BLaER1 (cell line): ENCODE measurements around the gene SERINC3.
"Not testable (repeated sequence)": the region's sequence is repeated elsewhere in the genome, so short reads cannot be mapped to it uniquely, and the experiment has no call there.

Source experiments
- H3K27ac ChIP-seq: shearing (Covaris generic); formaldehyde crosslinking; 2 replicates; pipeline ENCODE4 v1.8.1; 2022
- H3K27me3 ChIP-seq: shearing (Covaris generic); formaldehyde crosslinking; 2 replicates; pipeline ENCODE4 v1.8.1; 2022
- H3K36me3 ChIP-seq: shearing (Covaris generic); formaldehyde crosslinking; 2 replicates; pipeline ENCODE4 v1.8.1; 2022
- H3K4me1 ChIP-seq: shearing (Covaris generic); formaldehyde crosslinking; 2 replicates; pipeline ENCODE4 v1.8.1; 2022
- H3K4me2 ChIP-seq: shearing (Covaris generic); formaldehyde crosslinking; 2 replicates; pipeline ENCODE4 v1.8.1; 2022
- H3K4me3 ChIP-seq: shearing (Covaris generic); formaldehyde crosslinking; 2 replicates; pipeline ENCODE4 v1.8.1; 2022
- H3K9ac ChIP-seq: shearing (Covaris generic); formaldehyde crosslinking; 2 replicates; pipeline ENCODE4 v1.8.1; 2022
- H3K9me3 ChIP-seq: shearing (Covaris generic); formaldehyde crosslinking; 2 replicates; pipeline ENCODE4 v1.8.1; 2022
- H4K20me1 ChIP-seq: shearing (Covaris generic); formaldehyde crosslinking; 2 replicates; pipeline ENCODE4 v1.8.1; 2022
- Cebpa-rat ChIP-seq: shearing (Covaris generic); IDR thresholded peaks from 2 replicates; pipeline ENCODE4 v1.8.1; 2022

Gene SERINC3

GRCh38 chr20:44521484-44522481 is at the start of gene SERINC3:
SERINC3 (minus strand) TSS chr20:44522070; CDS start chr20:44521951, 119 bp downstream.
- no peaks in the 10 kb centered on the region for H3K27me3 ChIP-seq
- peaks cover 19% of the 10 kb centered on the region for H3K36me3 ChIP-seq
- H3K9ac ChIP-seq = peak within 1 kb of the TSS; percentile 92
- H3K4me2 ChIP-seq = peak within 1 kb of the TSS; percentile 89
- peak within 1 kb of the TSS; percentile 88 for H3K4me3 ChIP-seq
- TF ChIP-seq Cebpa-rat = no peak
- H4K20me1 ChIP-seq = peaks cover 49% of the 10 kb centered on the region
- no peaks in the 10 kb centered on the region for H3K9me3 ChIP-seq
- peaks cover 32% of the 10 kb centered on the region for H3K4me1 ChIP-seq
- H3K27ac ChIP-seq = peak within 1 kb of the TSS; percentile 95

DNA sequence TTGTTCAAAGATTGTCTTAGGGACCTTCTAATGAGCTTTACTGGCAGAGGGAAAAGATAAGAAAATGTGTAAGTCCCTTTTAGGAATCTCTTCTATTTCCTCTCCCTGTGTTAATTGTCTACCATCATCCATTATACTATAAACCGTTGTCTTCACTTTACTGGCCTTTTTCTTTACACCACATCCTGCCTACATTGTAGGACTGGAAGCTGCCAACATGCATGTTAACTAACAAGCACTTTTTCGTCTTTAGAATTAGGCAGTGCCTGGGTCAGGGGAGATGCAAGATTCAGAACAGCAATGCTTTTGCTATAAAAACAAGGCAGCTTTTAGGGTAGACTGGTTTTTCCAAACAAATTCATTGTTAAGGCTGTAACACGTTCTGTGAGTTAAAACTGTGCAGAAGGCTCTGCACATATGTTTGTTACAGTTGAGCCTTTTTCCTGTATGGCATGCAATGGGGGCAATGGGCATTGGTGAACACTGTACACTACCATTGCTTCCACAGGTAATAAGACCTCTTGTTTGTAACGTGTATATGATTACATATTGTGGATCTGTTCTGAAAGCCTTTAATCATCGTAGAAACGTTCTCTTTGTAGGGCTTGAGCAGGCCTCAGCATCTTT is 49.6 kb upstream of the SERINC3 start:
- no peak overlapping the region; the same call in 1 of the 2 replicates for H3K27ac ChIP-seq
- H3K4me2 ChIP-seq = peak overlapping the region; percentile 69; the same call in 1 of the 2 replicates

DNA sequence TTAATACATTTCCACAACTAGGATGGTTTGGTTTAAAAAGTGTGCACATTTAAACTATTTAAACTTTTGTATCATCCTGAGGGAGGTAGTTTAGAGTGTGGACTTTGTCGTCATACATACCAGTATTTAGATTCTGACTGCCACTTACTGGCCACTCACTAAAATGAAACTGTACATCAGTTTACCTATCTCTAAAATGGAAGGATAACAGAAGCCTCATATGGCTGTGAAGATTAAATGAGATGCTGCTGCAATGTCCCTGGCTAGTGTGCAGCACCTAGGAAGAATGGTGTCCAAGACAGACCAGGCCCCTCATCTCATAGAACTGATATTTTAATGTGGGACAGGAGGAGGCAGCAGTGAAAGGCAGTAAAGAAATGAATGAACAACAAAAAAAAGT is 48.5 kb upstream of the SERINC3 start:
- no peak overlapping the region for H3K9ac ChIP-seq
- no peaks in the 10 kb centered on the region for H3K9me3 ChIP-seq
- peaks cover 38% of the 10 kb centered on the region for H3K4me1 ChIP-seq
- TF ChIP-seq Cebpa-rat = no peak
- H3K4me2 ChIP-seq = no peak overlapping the region
- H4K20me1 ChIP-seq = no peaks in the 10 kb centered on the region
- H3K27me3 ChIP-seq = no peaks in the 10 kb centered on the region
- no peak overlapping the region for H3K4me3 ChIP-seq
- no peaks in the 10 kb centered on the region for H3K36me3 ChIP-seq
- H3K27ac ChIP-seq = no peak overlapping the region

More for the DNA sequence above, 49.6 kb upstream of the SERINC3 start:
- H3K9me3 ChIP-seq = no peaks in the 10 kb centered on the region
- H3K9ac ChIP-seq = no peak overlapping the region
- TF ChIP-seq Cebpa-rat = no peak
- H3K4me3 ChIP-seq = no peak overlapping the region
- H3K4me1 ChIP-seq = peaks cover 49% of the 10 kb centered on the region
- H3K36me3 ChIP-seq = no peaks in the 10 kb centered on the region
- no peaks in the 10 kb centered on the region for H3K27me3 ChIP-seq
- no peaks in the 10 kb centered on the region for H4K20me1 ChIP-seq

DNA sequence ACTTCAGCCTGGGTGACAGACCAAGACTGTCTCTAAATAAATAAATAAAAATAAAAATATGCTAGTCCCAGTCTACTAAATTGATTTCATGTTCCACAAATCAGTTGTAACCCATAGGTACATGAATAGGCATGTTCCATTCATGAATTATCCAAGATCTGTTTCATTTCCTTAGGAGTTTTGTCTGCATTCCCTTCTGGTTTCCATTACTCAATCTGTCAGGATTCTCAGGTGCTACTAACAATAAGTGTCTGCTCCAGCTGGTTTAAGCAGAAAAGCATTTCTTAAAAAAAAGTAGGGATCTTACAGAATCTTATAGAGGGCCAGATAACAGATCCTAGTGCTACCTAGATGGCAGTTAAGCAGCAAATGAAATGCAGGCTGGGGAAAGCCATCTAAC is 44.9 kb upstream of the SERINC3 start:
- Histone ChIP-seq H3K4me1 (peaks cover 6% of the 10 kb centered on the region), H3K4me2 (no peak overlapping the region), H3K27me3 (no peaks in the 10 kb centered on the region), H3K4me3 (no peak overlapping the region), H3K27ac (no peak overlapping the region), H3K9ac (no peak overlapping the region), H3K36me3 (no peaks in the 10 kb centered on the region), H3K9me3 (no peaks in the 10 kb centered on the region), H4K20me1 (no peaks in the 10 kb centered on the region)
- TF ChIP-seq Cebpa-rat = no peak

DNA sequence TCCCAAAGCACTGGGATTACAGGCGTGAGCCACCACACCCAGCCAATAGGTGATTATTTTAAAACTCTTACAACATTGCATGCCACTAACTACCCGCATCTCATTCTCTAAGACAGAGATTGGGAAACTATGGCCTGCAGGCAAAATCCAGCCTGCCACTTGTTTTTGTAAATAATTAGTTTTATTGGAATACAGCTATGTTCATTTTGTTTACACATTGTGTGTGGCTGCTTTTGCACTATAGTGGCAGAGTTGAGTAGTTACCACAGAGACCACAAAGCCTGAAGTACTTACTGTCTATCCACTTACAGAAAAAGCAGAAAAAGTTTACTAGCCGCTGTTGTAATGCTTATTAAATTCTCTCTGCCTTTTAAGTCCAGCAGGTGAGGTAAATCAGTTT is 44.1 kb upstream of the SERINC3 start:
- H3K4me2 ChIP-seq = no peak overlapping the region
- H3K4me3 ChIP-seq = no peak overlapping the region
- no peaks in the 10 kb centered on the region for H3K4me1 ChIP-seq
- H4K20me1 ChIP-seq = no peaks in the 10 kb centered on the region
- H3K9ac ChIP-seq = no peak overlapping the region
- TF ChIP-seq Cebpa-rat = no peak
- no peak overlapping the region for H3K27ac ChIP-seq
- no peaks in the 10 kb centered on the region for H3K9me3 ChIP-seq
- H3K36me3 ChIP-seq = no peaks in the 10 kb centered on the region
- H3K27me3 ChIP-seq = no peaks in the 10 kb centered on the region

- Histone ChIP-seq H3K9ac (no peak overlapping the region), H4K20me1 (no peaks in the 10 kb centered on the region), H3K27me3 (no peaks in the 10 kb centered on the region), H3K9me3 (no peaks in the 10 kb centered on the region), H3K27ac (no peak overlapping the region), H3K4me1 (no peaks in the 10 kb centered on the region), H3K36me3 (no peaks in the 10 kb centered on the region), H3K4me3 (no peak overlapping the region), H3K4me2 (no peak overlapping the region)
- no peak for TF ChIP-seq Cebpa-rat
These were observed 40.0 kb upstream of the SERINC3 start for GRCh38 chr20:44561876-44562275.

GRCh38 chr20:44560818-44561217 is 38.9 kb upstream of the SERINC3 start:
- not testable (repeated sequence) for H3K27ac ChIP-seq, H3K4me3 ChIP-seq, H3K27me3 ChIP-seq, H3K36me3 ChIP-seq, H4K20me1 ChIP-seq, H3K9ac ChIP-seq, H3K4me1 ChIP-seq, H3K4me2 ChIP-seq, H3K9me3 ChIP-seq

DNA sequence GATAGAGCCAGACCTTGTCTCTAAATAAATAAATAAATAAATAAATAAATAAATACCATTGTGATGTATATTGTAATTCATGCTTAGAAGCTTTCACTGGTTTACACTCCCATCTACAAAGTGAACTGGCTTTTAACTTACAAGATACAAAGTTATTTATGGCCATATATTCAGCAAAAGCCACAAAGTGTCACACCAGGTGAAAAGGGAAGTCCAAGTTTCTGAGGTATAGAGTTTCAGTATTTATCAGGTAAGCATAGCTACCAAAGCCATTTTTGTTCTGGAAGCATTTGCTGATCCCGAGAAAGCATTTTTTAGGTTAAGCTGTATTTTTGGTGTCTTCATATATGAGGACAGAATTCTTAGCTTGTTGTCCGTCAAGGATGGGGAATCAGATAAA is 38.4 kb upstream of the SERINC3 start:
- Histone ChIP-seq H3K27me3 (no peaks in the 10 kb centered on the region), H3K4me1 (no peaks in the 10 kb centered on the region), H3K4me3 (no peak overlapping the region), H3K9me3 (no peaks in the 10 kb centered on the region), H4K20me1 (no peaks in the 10 kb centered on the region), H3K9ac (no peak overlapping the region), H3K4me2 (no peak overlapping the region), H3K36me3 (no peaks in the 10 kb centered on the region), H3K27ac (no peak overlapping the region)
- TF ChIP-seq Cebpa-rat = no peak

DNA sequence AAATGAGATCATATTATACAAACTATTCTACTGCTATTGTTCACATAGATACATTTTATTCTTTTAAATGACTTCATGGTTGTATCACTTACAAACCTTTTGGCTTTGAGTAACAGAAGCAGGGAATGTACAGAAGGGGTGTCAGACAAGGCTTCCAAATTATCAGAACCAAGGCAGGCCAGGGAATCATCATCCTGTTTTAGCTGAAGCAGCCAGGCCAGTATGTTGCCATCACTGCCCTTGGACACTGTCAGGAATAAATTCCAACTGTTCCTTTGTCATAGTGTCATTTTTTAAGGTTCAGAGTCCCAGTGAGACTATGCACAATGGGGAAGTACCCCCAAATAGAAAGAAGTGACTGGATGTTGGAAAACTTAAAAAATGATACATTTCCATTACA is 37.4 kb upstream of the SERINC3 start:
- Histone ChIP-seq H3K9ac (no peak overlapping the region), H3K9me3 (no peaks in the 10 kb centered on the region), H3K4me1 (no peaks in the 10 kb centered on the region), H3K27ac (no peak overlapping the region), H3K27me3 (no peaks in the 10 kb centered on the region), H3K4me3 (no peak overlapping the region), H4K20me1 (no peaks in the 10 kb centered on the region), H3K36me3 (no peaks in the 10 kb centered on the region), H3K4me2 (no peak overlapping the region)
- TF ChIP-seq Cebpa-rat = no peak
